ENCODE measurements around the gene CLEC4G. TPM values are rescaled to one million over a fixed set of nuclear protein-coding genes. Genes with fewer than 3 reads are reported as not detected.

CLEC4G gene
- polyA plus RNA-seq, 1 donor (not counting 4 experiments of a cell fraction or from before 2014, with no cell fraction given), result not detected

DNA sequence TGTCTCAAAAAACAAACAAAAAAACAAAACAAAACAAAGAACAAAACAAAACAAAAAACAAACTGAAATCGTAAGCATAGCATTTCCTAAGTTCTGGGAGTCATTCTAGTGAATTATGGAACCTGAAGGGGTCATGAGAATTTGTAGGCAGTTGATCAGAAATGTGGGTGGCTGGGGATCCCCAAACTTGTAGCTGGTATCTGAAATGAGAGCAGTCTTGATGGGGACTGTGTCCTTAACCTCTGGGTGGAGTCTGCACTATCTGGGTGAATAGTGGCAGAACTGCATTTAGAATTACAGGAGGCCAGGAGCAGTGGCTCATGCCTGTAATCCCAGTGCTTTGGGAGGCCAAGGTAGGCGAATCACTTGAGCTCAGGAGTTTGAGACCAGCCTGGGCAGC, 6.1 kb downstream of the CLEC4G start:
- Histone ChIP-seq H3K79me2 (ENCODE audit: control insufficient read depth, insufficient read depth, low read length) (no peaks in the 10 kb centered on the region), H3K27ac (ENCODE audit: control insufficient read depth, insufficient read depth, low read length) (no peak overlapping the region), H4K20me1 (ENCODE audit: control insufficient read depth, extremely low read depth, insufficient read depth, low read length) (no peaks in the 10 kb centered on the region), H2AFZ (ENCODE audit: control insufficient read depth, low read length) (no peak overlapping the region), H3K27me3 (ENCODE audit: control insufficient read depth, extremely low read depth, insufficient read depth, low read length) (peaks cover 26% of the 10 kb centered on the region), H3K4me2 (ENCODE audit: control insufficient read depth, extremely low read depth, insufficient read depth, low read depth, low read length) (no peak overlapping the region), H3K9ac (ENCODE audit: control insufficient read depth, extremely low read depth, insufficient read depth, low read length) (no peak overlapping the region), H3K9me1 (ENCODE audit: control insufficient read depth, extremely low read depth, insufficient read depth, low read length) (no peaks in the 10 kb centered on the region), H3K4me1 (ENCODE audit: control insufficient read depth, extremely low read depth, insufficient read depth, low read length) (no peaks in the 10 kb centered on the region), H3K9me3 (ENCODE audit: control insufficient read depth, low read depth, low read length) (no peaks in the 10 kb centered on the region), H3K4me3 (ENCODE audit: control insufficient read depth in 2 of 3, extremely low read depth in 1 of 3, insufficient read depth in 2 of 3, low read depth in 1 of 3, low read length in 3 of 3) (no peak overlapping the region), H3K36me3 (ENCODE audit: control insufficient read depth in 2 of 2, extremely low read depth in 1 of 2, insufficient read depth in 2 of 2, low read length in 2 of 2) (no peaks in the 10 kb centered on the region)
- dilution Hi-C loops (cut with MboI; ENCODE audit: extremely low pct_ligation_motif_present, low sequenced_read_pairs), result no loop called here
- no peak for TF ChIP-seq CTCF (optimal IDR thresholded peaks at IDR 0.05 in 1 of 3, IDR thresholded peaks at IDR 0.05 in 1 of 3, conservative IDR thresholded peaks at IDR 0.05 in 1 of 3; ENCODE audit: extremely low read depth in 1 of 3, insufficient read depth in 2 of 3, low read length in 3 of 3)
- TF ChIP-seq EZH2 (IDR thresholded peaks at IDR 0.05; ENCODE audit: low read length), result no peak
- FAIRE-seq (no peak), DNase-seq (ENCODE audit: low read depth, low spot score) (no peak)

- no peak for FAIRE-seq
- H3K9ac ChIP-seq (ENCODE audit: control insufficient read depth, extremely low read depth, insufficient read depth, low read length), result no peak overlapping the region
- no peaks in the 10 kb centered on the region for H4K20me1 ChIP-seq (ENCODE audit: control insufficient read depth, extremely low read depth, insufficient read depth, low read length)
- DNase-seq (ENCODE audit: low read depth, low spot score), result no peak
- H3K4me3 ChIP-seq (ENCODE audit: control insufficient read depth in 2 of 3, extremely low read depth in 1 of 3, insufficient read depth in 2 of 3, low read depth in 1 of 3, low read length in 3 of 3), result no peak overlapping the region
- no peak overlapping the region for H3K27ac ChIP-seq (ENCODE audit: control insufficient read depth, insufficient read depth, low read length)
- H3K79me2 ChIP-seq (ENCODE audit: control insufficient read depth, insufficient read depth, low read length), result no peaks in the 10 kb centered on the region
- TF ChIP-seq EZH2 (IDR thresholded peaks at IDR 0.05; ENCODE audit: low read length) (no peak), CTCF (optimal IDR thresholded peaks at IDR 0.05 in 1 of 3, IDR thresholded peaks at IDR 0.05 in 1 of 3, conservative IDR thresholded peaks at IDR 0.05 in 1 of 3; ENCODE audit: extremely low read depth in 1 of 3, insufficient read depth in 2 of 3, low read length in 3 of 3) (no peak)
- dilution Hi-C loops (cut with MboI; ENCODE audit: extremely low pct_ligation_motif_present, low sequenced_read_pairs), result no loop called here
- no peak overlapping the region for H3K4me2 ChIP-seq (ENCODE audit: control insufficient read depth, extremely low read depth, insufficient read depth, low read depth, low read length)
- no peak overlapping the region for H2AFZ ChIP-seq (ENCODE audit: control insufficient read depth, low read length)
- H3K4me1 ChIP-seq (ENCODE audit: control insufficient read depth, extremely low read depth, insufficient read depth, low read length), result no peaks in the 10 kb centered on the region
- no peaks in the 10 kb centered on the region for H3K9me1 ChIP-seq (ENCODE audit: control insufficient read depth, extremely low read depth, insufficient read depth, low read length)
- no peaks in the 10 kb centered on the region for H3K27me3 ChIP-seq (ENCODE audit: control insufficient read depth, extremely low read depth, insufficient read depth, low read length)
- H3K9me3 ChIP-seq (ENCODE audit: control insufficient read depth, low read depth, low read length), result no peaks in the 10 kb centered on the region
- no peaks in the 10 kb centered on the region for H3K36me3 ChIP-seq (ENCODE audit: control insufficient read depth in 2 of 2, extremely low read depth in 1 of 2, insufficient read depth in 2 of 2, low read length in 2 of 2)
Observed at GRCh38 chr19:7722231-7722651, 9.7 kb downstream of the CLEC4G start.

Measured in keratinocyte (primary cell).